ENCODE measurements around the gene CALHM4.

GRCh38 chr6:116529466-116530290 is 23.9 kb upstream of the CALHM4 start:
- TF ChIP-seq CTCF (IDR thresholded peaks at IDR 0.05) (no peak), EP300 (IDR thresholded peaks at IDR 0.05) (no peak)
